OCI-LY1 (cell line): ENCODE results near the gene MCTP2.
A peak's percentile ranks its signal among the peaks of the same experiment; 100 is the strongest.

Experiments used
- H2AFZ ChIP-seq: fragments of 200-600 bp; sonication (generic), shearing (Covaris generic); 2 replicates; pipeline ENCODE4 v1.6.0; 2014; ENCODE audit warnings: antibody characterized with exemption, mild to moderate bottlenecking, low read length
- H3F3A ChIP-seq: fragments of 200-600 bp; sonication (generic), shearing (Covaris generic); 2 replicates; pipeline ENCODE4 v1.6.0; 2014; ENCODE audit warnings: mild to moderate bottlenecking, antibody characterized with exemption, low read length, moderate library complexity; ENCODE audit not compliant: insufficient read depth
- H3K27ac ChIP-seq: fragments of 200-600 bp; sonication (generic); 2 replicates; pipeline ENCODE4 v1.5.1; 2014; ENCODE audit warnings: low read length, mixed run types, mild to moderate bottlenecking, low read depth; ENCODE audit not compliant: poor library complexity, severe bottlenecking
- H3K27me3 ChIP-seq: fragments of 200-600 bp; sonication (generic); 2 replicates; pipeline ENCODE4 v1.6.0; 2014; ENCODE audit warnings: antibody characterized with exemption, mild to moderate bottlenecking, low read length, moderate library complexity; ENCODE audit not compliant: insufficient read depth
- H3K36me3 ChIP-seq: fragments of 200-600 bp; sonication (generic); 2 replicates; pipeline ENCODE4 v1.6.1; 2014; ENCODE audit warnings: mild to moderate bottlenecking, antibody characterized with exemption, low read length, moderate library complexity, mixed read lengths; ENCODE audit not compliant: insufficient read depth
- H3K4me1 ChIP-seq: fragments of 200-600 bp; sonication (generic); 2 replicates; pipeline ENCODE4 v1.5.1; 2014; ENCODE audit warnings: mild to moderate bottlenecking, low read length, moderate library complexity; ENCODE audit not compliant: insufficient read depth, severe bottlenecking
- H3K4me2 ChIP-seq: fragments of 200-600 bp; sonication (generic), shearing (Covaris generic); 2 replicates; pipeline ENCODE4 v1.6.1; 2014; ENCODE audit warnings: low read length
- H3K4me3 ChIP-seq: fragments of 200-600 bp; sonication (generic); 2 replicates; pipeline ENCODE4 v1.5.1; 2014; ENCODE audit warnings: low read length, low read depth, mild to moderate bottlenecking, mixed read lengths; ENCODE audit not compliant: poor library complexity, severe bottlenecking
- H3K79me2 ChIP-seq: fragments of 200-600 bp; shearing (Covaris generic); 2 replicates; pipeline ENCODE4 v1.6.1; 2016; ENCODE audit warnings: mixed run types, low read length, mixed read lengths; ENCODE audit not compliant: insufficient read depth
- H3K9ac ChIP-seq: fragments of 200-600 bp; sonication (generic), shearing (Covaris generic); 2 replicates; pipeline ENCODE4 v1.6.1; 2014; ENCODE audit warnings: mild to moderate bottlenecking, low read length, mixed read lengths
- H3K9me2 ChIP-seq: fragments of 200-600 bp; sonication (generic), shearing (Covaris generic); 2 replicates; pipeline ENCODE4 v1.6.1; 2014; ENCODE audit warnings: low read depth, mild to moderate bottlenecking, low read length, mixed read lengths
- H3K9me3 ChIP-seq: fragments of 200-600 bp; shearing (Covaris generic); 2 replicates; pipeline ENCODE4 v1.6.1; 2014; ENCODE audit warnings: low read length, mixed read lengths
- H4K20me1 ChIP-seq: fragments of 200-600 bp; sonication (generic), shearing (Covaris generic); 2 replicates; pipeline ENCODE4 v1.6.0; 2016; ENCODE audit warnings: mild to moderate bottlenecking, low read length; ENCODE audit not compliant: insufficient read depth
- CTCF ChIP-seq: fragments of 200-600 bp; sonication (generic), shearing (Covaris generic); IDR thresholded peaks from 2 replicates; pipeline ENCODE4 v1.5.1; 2017; ENCODE audit warnings: mild to moderate bottlenecking, antibody characterized with exemption, low read length, moderate library complexity, mixed read lengths
- EZH2 ChIP-seq: fragments of 200-600 bp; sonication (generic), shearing (Covaris generic); IDR thresholded peaks from 2 replicates; pipeline ENCODE4 v1.8.0; 2017; ENCODE audit warnings: borderline replicate concordance, mixed run types, mild to moderate bottlenecking, antibody characterized with exemption, low read length, moderate library complexity, mixed read lengths

MCTP2 gene

GRCh38 chr15:94265009-94265408 lies 33.6 kb downstream of the MCTP2 start:
- H3F3A ChIP-seq = no peaks in the 10 kb centered on the region
- H3K4me1 ChIP-seq = peaks cover 78% of the 10 kb centered on the region
- H3K9me3 ChIP-seq = no peaks in the 10 kb centered on the region
- no peaks in the 10 kb centered on the region for H3K9me2 ChIP-seq
- H3K36me3 ChIP-seq = peaks cover 8% of the 10 kb centered on the region; the same call in 1 of the 2 replicates
- H3K27me3 ChIP-seq = no peaks in the 10 kb centered on the region
- no peaks in the 10 kb centered on the region for H4K20me1 ChIP-seq
- TF ChIP-seq EZH2 (no peak), CTCF (no peak)
- peak overlapping the region; percentile 95 for H3K27ac ChIP-seq
- H3K4me3 ChIP-seq = no peak overlapping the region
- peaks cover 37% of the 10 kb centered on the region for H3K79me2 ChIP-seq
- H3K9ac ChIP-seq = 0 out of 2 replicates have a peak overlapping the region, but pooled peaks have one; percentile 6
- H3K4me2 ChIP-seq = no peak overlapping the region; the same call in 1 of the 2 replicates
- no peak overlapping the region for H2AFZ ChIP-seq

- Histone ChIP-seq H3F3A (no peaks in the 10 kb centered on the region), H3K9ac (no peak overlapping the region), H3K27me3 (no peaks in the 10 kb centered on the region), H3K4me1 (peaks cover 78% of the 10 kb centered on the region), H3K4me2 (peak overlapping the region; percentile 6; the same call in 1 of the 2 replicates), H4K20me1 (no peaks in the 10 kb centered on the region), H3K9me2 (no peaks in the 10 kb centered on the region), H3K9me3 (no peaks in the 10 kb centered on the region), H3K27ac (peak overlapping the region; percentile 81), H3K79me2 (peaks cover 42% of the 10 kb centered on the region), H2AFZ (no peak overlapping the region), H3K4me3 (no peak overlapping the region), H3K36me3 (peaks cover 8% of the 10 kb centered on the region; the same call in 1 of the 2 replicates)
- no peak for TF ChIP-seq CTCF
- no peak for TF ChIP-seq EZH2
Measured at GRCh38 chr15:94265982-94266381, 34.6 kb downstream of the MCTP2 start.

- Histone ChIP-seq H3K9me2 (no peaks in the 10 kb centered on the region), H3K4me1 (peaks cover 78% of the 10 kb centered on the region), H3K9ac (no peak overlapping the region; the same call in 1 of the 2 replicates), H3K36me3 (peaks cover 8% of the 10 kb centered on the region; the same call in 1 of the 2 replicates), H3K79me2 (peaks cover 45% of the 10 kb centered on the region), H3K27me3 (no peaks in the 10 kb centered on the region), H3K4me2 (peak overlapping the region; percentile 6; the same call in 1 of the 2 replicates), H3K9me3 (no peaks in the 10 kb centered on the region), H3F3A (no peaks in the 10 kb centered on the region), H3K4me3 (no peak overlapping the region), H2AFZ (no peak overlapping the region), H4K20me1 (no peaks in the 10 kb centered on the region), H3K27ac (peak overlapping the region; percentile 81)
- TF ChIP-seq CTCF (no peak), EZH2 (no peak)
Measured at GRCh38 chr15:94266789-94267188, 35.4 kb downstream of the MCTP2 start.
